ENCODE measurements around the gene TMEM106C.

GRCh38 chr12:47977772-47978597 is 14.6 kb downstream of the TMEM106C start:
- TF ChIP-seq RARB (CRISPR knock-in tag; IDR thresholded peaks at IDR 0.05) (no peak), TOX (CRISPR knock-in tag; IDR thresholded peaks at IDR 0.05; ENCODE audit: borderline replicate concordance) (no peak), ZNF8 (CRISPR knock-in tag; IDR thresholded peaks at IDR 0.05) (no peak), ZNF70 (CRISPR knock-in tag; IDR thresholded peaks at IDR 0.05) (no peak), OSR1 (CRISPR knock-in tag; IDR thresholded peaks at IDR 0.05) (no peak)
- TF ChIP-seq, protein P1, sequence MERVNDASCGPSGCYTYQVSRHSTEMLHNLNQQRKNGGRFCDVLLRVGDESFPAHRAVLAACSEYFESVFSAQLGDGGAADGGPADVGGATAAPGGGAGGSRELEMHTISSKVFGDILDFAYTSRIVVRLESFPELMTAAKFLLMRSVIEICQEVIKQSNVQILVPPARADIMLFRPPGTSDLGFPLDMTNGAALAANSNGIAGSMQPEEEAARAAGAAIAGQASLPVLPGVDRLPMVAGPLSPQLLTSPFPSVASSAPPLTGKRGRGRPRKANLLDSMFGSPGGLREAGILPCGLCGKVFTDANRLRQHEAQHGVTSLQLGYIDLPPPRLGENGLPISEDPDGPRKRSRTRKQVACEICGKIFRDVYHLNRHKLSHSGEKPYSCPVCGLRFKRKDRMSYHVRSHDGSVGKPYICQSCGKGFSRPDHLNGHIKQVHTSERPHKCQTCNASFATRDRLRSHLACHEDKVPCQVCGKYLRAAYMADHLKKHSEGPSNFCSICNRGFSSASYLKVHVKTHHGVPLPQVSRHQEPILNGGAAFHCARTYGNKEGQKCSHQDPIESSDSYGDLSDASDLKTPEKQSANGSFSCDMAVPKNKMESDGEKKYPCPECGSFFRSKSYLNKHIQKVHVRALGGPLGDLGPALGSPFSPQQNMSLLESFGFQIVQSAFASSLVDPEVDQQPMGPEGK (CRISPR knock-in tag; IDR thresholded peaks at IDR 0.05; ENCODE audit: borderline replicate concordance), result no peak
